Nephron (organoid): Measurements from ENCODE around the gene CERS6.

Source experiments
- H3K27ac Mint-ChIP-seq, 3 experiments: 2 replicates each; pipeline ENCODE4 v1.8.0; 2020; ENCODE audit warnings: mixed read lengths in 3 of 3, mild to moderate bottlenecking in 2 of 3, moderate library complexity in 1 of 3
- H3K27me3 Mint-ChIP-seq: 2 replicates; pipeline ENCODE4 v1.8.0; 2021; ENCODE audit warnings: low read depth, mild to moderate bottlenecking, moderate library complexity, mixed read lengths
- H3K36me3 Mint-ChIP-seq: 2 replicates; pipeline ENCODE4 v1.8.0; 2020; ENCODE audit warnings: low read depth, mixed read lengths
- H3K4me1 Mint-ChIP-seq: 2 replicates; pipeline ENCODE4 v1.8.0; 2020; ENCODE audit warnings: mixed read lengths
- H3K4me3 Mint-ChIP-seq, 3 experiments: 2 replicates each; pipeline ENCODE4 v1.8.0; 2020; ENCODE audit warnings: mild to moderate bottlenecking in 3 of 3, mixed read lengths in 3 of 3, moderate library complexity in 2 of 3
- H3K9me3 Mint-ChIP-seq: 2 replicates; pipeline ENCODE4 v1.8.0; 2020; ENCODE audit warnings: mixed read lengths
- CTCF ChIP-seq, 3 experiments: fragments of 200-600 bp; sonication (generic); IDR thresholded peaks; one replicate each; pipeline ENCODE4 v1.5.0; 2021; ENCODE audit warnings: antibody characterized with exemption in 3 of 3; ENCODE audit not compliant: unreplicated experiment in 3 of 3

The CERS6 gene

GRCh38 chr2:168632709-168633121 is 176.6 kb downstream of the CERS6 start:
- Mint-ChIP-seq H3K4me3 (no peak overlapping the region), H3K27me3 (no peaks in the 10 kb centered on the region)

GRCh38 chr2:168633200-168633599 is 177.1 kb downstream of the CERS6 start:
- TF ChIP-seq CTCF (IDR thresholded peaks at IDR 0.05; ENCODE audit: unreplicated experiment in 3 of 3), result no peak
- Mint-ChIP-seq H3K9me3 (no peaks in the 10 kb centered on the region), H3K36me3 (no peaks in the 10 kb centered on the region), H3K27ac (peak overlapping the region in 2 of 3 experiments; percentile 34 to 86), H3K27me3 (no peaks in the 10 kb centered on the region), H3K4me1 (peaks cover 26% of the 10 kb centered on the region), H3K4me3 (no peak overlapping the region)

More at GRCh38 chr2:168632709-168633121, 176.6 kb downstream of the CERS6 start:
- Mint-ChIP-seq H3K36me3 (no peaks in the 10 kb centered on the region), H3K9me3 (no peaks in the 10 kb centered on the region), H3K27ac (peak overlapping the region; percentile 34 to 86 (median 41)), H3K4me1 (peaks cover 26% of the 10 kb centered on the region)
- TF ChIP-seq CTCF (IDR thresholded peaks at IDR 0.05; ENCODE audit: unreplicated experiment in 3 of 3), result no peak

DNA sequence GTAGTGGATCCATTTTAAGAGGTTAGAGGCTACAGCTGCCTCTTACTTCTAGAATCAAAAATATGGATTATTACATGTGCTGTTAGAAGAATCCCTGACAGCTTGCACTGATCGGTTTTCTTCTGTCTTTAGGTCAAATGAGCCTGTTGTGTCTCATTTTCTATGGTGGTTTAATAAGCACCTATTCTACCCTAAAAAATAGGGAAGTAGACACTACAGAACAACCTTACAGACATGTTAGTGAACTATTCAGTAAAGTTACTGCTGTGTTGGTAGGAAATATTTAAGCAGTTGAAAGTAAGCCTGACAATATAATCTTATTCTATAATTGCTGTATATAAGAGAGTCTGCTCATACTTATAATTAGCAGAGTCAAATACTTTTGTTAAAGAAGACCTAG is 177.8 kb downstream of the CERS6 start:
- Mint-ChIP-seq H3K27me3 (no peaks in the 10 kb centered on the region), H3K36me3 (no peaks in the 10 kb centered on the region), H3K9me3 (no peaks in the 10 kb centered on the region), H3K27ac (no peak overlapping the region), H3K4me3 (no peak overlapping the region), H3K4me1 (peaks cover 31% of the 10 kb centered on the region)
- TF ChIP-seq CTCF (IDR thresholded peaks at IDR 0.05; ENCODE audit: unreplicated experiment in 3 of 3), result no peak

DNA sequence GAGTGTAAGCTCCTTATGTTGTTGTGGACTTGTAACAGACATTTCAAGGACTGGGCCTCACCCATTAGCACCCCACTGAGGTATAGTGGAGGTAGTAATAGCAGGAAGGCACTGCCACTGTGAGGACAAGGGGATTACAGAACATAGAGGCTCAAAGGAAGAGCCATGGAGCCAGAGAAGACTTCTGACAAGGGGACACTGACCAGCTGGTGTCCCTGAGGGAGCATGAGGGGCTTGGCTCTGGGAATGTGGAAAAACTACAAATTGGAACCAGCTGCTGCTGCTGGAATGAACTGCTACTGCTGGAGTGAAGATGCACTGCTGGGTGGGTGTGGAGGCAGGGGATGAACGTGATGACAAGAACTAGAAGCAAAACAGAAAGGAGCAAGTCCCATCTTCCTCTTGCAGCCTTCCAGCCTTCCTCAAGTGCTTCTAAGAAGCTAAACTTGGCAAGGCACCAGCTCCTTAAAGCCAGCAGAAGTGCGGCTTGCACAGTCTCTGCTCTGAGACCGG is 179.0 kb downstream of the CERS6 start:
- H3K36me3 Mint-ChIP-seq, result no peaks in the 10 kb centered on the region
- H3K4me1 Mint-ChIP-seq, result peaks cover 41% of the 10 kb centered on the region
- H3K27me3 Mint-ChIP-seq, result no peaks in the 10 kb centered on the region
- no peaks in the 10 kb centered on the region for H3K9me3 Mint-ChIP-seq
- no peak for TF ChIP-seq CTCF (IDR thresholded peaks at IDR 0.05; ENCODE audit: unreplicated experiment in 3 of 3)
- H3K27ac Mint-ChIP-seq, result peak overlapping the region; percentile 72 to 81 (median 74)
- no peak overlapping the region for H3K4me3 Mint-ChIP-seq

GRCh38 chr2:168639018-168639417 is 182.9 kb downstream of the CERS6 start:
- no peak for TF ChIP-seq CTCF (IDR thresholded peaks at IDR 0.05; ENCODE audit: unreplicated experiment in 3 of 3)
- Mint-ChIP-seq H3K27ac (peak overlapping the region; percentile 50 to 89 (median 84)), H3K27me3 (no peaks in the 10 kb centered on the region)

GRCh38 chr2:168639441-168639898 is 183.4 kb downstream of the CERS6 start:
- H3K4me1 Mint-ChIP-seq, result peaks cover 43% of the 10 kb centered on the region
- TF ChIP-seq CTCF (IDR thresholded peaks at IDR 0.05; ENCODE audit: unreplicated experiment in 3 of 3), result no peak
- peaks cover 5% of the 10 kb centered on the region for H3K9me3 Mint-ChIP-seq

More at GRCh38 chr2:168639018-168639417, 182.9 kb downstream of the CERS6 start:
- Mint-ChIP-seq H3K4me1 (peaks cover 40% of the 10 kb centered on the region), H3K36me3 (peaks cover 6% of the 10 kb centered on the region), H3K4me3 (no peak overlapping the region), H3K9me3 (peaks cover 5% of the 10 kb centered on the region)

More at GRCh38 chr2:168639441-168639898, 183.4 kb downstream of the CERS6 start:
- Mint-ChIP-seq H3K36me3 (peaks cover 10% of the 10 kb centered on the region), H3K27me3 (no peaks in the 10 kb centered on the region), H3K4me3 (no peak overlapping the region), H3K27ac (peak overlapping the region; percentile 50 to 89 (median 84))
